IMR-90 (cell line): Measurements from ENCODE around the gene VPS4B.

Experiments used
- CEBPB ChIP-seq: IDR thresholded peaks from 2 replicates; pipeline ENCODE4 v1.6.1; 2012; ENCODE audit warnings: low read depth, low read length, improper control_type of control experiment
- CHD1 ChIP-seq: IDR thresholded peaks from 2 replicates; pipeline ENCODE4 v1.6.1; 2012; ENCODE audit warnings: low read depth, low read length, improper control_type of control experiment
- FOS ChIP-seq: fragments of 150-350 bp; IDR thresholded peaks from 2 replicates; pipeline ENCODE4 v1.6.1; 2016; ENCODE audit warnings: low read depth, low read length
- MAFK ChIP-seq: IDR thresholded peaks from 2 replicates; pipeline ENCODE4 v1.6.1; 2012; ENCODE audit warnings: low read depth, low read length, improper control_type of control experiment
- MAZ ChIP-seq: IDR thresholded peaks from 2 replicates; pipeline ENCODE4 v1.6.1; 2012; ENCODE audit warnings: low read depth, mild to moderate bottlenecking, low read length, improper control_type of control experiment, moderate library complexity, borderline replicate concordance
- MXI1 ChIP-seq: IDR thresholded peaks from 2 replicates; pipeline ENCODE4 v1.6.1; 2012; ENCODE audit warnings: low read depth, mild to moderate bottlenecking, low read length, moderate library complexity, borderline replicate concordance
- POLR2A ChIP-seq: IDR thresholded peaks from 2 replicates; pipeline ENCODE4 v1.6.1; 2012; ENCODE audit warnings: mild to moderate bottlenecking, low read depth, low read length
- RFX5 ChIP-seq: IDR thresholded peaks from 2 replicates; pipeline ENCODE4 v1.8.0; 2012; ENCODE audit warnings: low read depth, mild to moderate bottlenecking, low read length, moderate library complexity
- TF ChIP-seq, protein P1 (sequence below): conservative IDR thresholded peaks from 2 replicates; pipeline ENCODE4 v1.5.1; 2012; ENCODE audit warnings: mild to moderate bottlenecking, low read depth, low read length, improper control_type of control experiment
- TF ChIP-seq, protein P2 (sequence below): fragments of 150-350 bp; IDR thresholded peaks from 2 replicates; pipeline ENCODE4 v1.6.1; 2016; ENCODE audit warnings: low read depth, mild to moderate bottlenecking, low read length, moderate library complexity, borderline replicate concordance
- TF ChIP-seq, protein P3 (sequence below): fragments of 150-350 bp; IDR thresholded peaks from 2 replicates; pipeline ENCODE4 v1.6.1; 2017; ENCODE audit warnings: mild to moderate bottlenecking, antibody characterized with exemption, low read length, low read depth

DNA sequence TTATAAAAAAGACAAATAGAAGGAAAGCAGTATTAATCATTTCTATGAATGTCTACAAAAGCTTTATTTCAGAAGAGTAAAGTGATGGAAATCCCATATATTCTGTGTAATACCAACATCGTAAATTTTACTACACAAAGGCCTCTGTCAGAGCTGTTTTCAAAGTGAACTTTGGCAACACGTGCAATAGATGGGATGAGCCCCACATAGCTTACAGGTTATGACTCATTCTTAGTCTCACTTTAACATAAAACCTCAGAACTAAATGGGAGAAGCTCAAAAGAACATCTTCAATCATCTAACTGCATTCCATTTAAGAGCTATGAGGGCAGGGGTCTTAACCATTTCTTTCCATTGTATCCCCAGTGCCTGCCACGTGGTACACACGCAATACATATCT, 11.5 kb downstream of the VPS4B start:
- TF ChIP-seq, protein P1, sequence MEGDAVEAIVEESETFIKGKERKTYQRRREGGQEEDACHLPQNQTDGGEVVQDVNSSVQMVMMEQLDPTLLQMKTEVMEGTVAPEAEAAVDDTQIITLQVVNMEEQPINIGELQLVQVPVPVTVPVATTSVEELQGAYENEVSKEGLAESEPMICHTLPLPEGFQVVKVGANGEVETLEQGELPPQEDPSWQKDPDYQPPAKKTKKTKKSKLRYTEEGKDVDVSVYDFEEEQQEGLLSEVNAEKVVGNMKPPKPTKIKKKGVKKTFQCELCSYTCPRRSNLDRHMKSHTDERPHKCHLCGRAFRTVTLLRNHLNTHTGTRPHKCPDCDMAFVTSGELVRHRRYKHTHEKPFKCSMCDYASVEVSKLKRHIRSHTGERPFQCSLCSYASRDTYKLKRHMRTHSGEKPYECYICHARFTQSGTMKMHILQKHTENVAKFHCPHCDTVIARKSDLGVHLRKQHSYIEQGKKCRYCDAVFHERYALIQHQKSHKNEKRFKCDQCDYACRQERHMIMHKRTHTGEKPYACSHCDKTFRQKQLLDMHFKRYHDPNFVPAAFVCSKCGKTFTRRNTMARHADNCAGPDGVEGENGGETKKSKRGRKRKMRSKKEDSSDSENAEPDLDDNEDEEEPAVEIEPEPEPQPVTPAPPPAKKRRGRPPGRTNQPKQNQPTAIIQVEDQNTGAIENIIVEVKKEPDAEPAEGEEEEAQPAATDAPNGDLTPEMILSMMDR, result no peak
- peak; percentile 70 for TF ChIP-seq FOS
- peak; percentile 87; the same call in 1 of the 2 replicates for TF ChIP-seq MXI1
- no peak for TF ChIP-seq POLR2A
- TF ChIP-seq, protein P2, sequence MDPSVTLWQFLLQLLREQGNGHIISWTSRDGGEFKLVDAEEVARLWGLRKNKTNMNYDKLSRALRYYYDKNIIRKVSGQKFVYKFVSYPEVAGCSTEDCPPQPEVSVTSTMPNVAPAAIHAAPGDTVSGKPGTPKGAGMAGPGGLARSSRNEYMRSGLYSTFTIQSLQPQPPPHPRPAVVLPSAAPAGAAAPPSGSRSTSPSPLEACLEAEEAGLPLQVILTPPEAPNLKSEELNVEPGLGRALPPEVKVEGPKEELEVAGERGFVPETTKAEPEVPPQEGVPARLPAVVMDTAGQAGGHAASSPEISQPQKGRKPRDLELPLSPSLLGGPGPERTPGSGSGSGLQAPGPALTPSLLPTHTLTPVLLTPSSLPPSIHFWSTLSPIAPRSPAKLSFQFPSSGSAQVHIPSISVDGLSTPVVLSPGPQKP, result no peak
- no peak for TF ChIP-seq MAFK
- TF ChIP-seq, protein P3, sequence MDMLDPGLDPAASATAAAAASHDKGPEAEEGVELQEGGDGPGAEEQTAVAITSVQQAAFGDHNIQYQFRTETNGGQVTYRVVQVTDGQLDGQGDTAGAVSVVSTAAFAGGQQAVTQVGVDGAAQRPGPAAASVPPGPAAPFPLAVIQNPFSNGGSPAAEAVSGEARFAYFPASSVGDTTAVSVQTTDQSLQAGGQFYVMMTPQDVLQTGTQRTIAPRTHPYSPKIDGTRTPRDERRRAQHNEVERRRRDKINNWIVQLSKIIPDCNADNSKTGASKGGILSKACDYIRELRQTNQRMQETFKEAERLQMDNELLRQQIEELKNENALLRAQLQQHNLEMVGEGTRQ, result peak; percentile 31
- TF ChIP-seq MAZ, result no peak
- peak; percentile 39; the same call in 1 of the 2 replicates for TF ChIP-seq CEBPB
- TF ChIP-seq RFX5, result no peak
- TF ChIP-seq CHD1, result no peak
